Left forelimb (tissue), 1 donor: ENCODE data around the gene SUSD6.

Experiments
- DNase-seq: peaks from one replicate; pipeline ENCODE4 v3.0.0-alpha.2; 2018; ENCODE audit warnings: low spot score

Gene SUSD6

DNA sequence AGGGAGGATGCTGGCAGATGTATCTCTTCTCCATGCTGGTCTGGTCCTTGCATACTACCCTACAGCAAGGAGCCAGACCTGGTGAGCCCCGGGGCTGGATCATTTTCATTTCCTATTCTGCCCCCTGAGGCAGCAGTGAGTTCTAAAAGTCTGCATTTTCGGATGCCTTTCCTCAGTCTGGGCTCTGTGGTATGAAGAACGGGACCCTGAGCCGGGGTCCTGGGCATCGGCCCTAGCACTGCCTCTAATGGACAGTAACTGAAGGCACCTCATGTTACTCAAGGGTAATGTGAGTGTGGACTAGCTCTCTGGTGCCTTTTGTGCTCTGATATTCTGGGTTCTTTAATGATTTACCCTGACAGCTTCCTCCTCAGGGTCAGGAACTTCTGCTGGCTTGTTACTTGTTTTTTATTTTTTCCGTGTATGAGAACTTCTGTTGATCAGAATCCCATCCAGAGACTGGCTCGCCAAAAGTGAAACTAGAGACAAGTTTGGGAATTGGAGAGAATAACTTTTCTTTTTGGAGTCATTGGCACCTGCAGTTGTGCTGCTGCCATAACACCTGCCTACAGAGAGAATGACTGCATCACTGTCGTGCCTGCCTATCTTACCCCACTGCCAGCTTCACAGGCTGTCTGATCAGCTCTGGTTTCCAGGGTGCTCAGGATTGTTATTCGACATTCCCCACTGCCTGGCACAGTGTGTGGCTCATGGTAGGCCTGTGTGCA lies 62.3 kb downstream of the SUSD6 start:
- DNase-seq, result no peak

DNA sequence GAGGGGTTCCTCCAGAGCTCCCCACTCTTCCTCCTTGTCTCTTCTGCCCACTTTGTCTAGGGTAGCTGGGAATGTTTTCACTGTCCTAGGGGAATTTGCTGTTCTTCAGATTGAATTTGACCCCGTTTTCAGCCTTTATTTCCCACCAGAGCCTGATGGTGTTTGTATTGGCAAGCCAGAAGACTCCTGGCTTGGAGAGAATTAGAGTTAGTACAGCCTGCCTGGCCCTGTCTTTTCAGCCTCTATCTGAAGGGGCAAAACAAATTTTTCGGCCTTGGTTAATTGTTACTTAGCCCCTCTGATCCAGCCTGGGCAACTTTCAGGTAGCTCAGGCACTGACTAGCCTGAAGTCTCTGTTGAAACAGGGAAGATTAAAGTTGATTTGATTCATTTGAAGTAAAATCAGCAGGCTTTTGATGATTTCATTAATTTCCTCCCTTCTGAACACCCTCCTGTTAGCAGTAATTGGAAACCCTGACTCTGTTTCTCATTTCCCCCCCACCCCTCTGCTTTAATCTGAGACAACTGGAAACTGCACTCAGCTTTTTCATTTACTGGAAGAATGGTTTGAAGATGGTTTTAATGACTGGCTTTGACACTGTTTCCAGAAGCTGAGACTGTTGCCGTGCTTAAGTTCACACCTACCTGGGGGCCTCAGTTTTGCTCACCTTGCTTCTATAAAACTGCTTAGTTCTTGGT lies 63.3 kb downstream of the SUSD6 start:
- DNase-seq, result no peak

DNA sequence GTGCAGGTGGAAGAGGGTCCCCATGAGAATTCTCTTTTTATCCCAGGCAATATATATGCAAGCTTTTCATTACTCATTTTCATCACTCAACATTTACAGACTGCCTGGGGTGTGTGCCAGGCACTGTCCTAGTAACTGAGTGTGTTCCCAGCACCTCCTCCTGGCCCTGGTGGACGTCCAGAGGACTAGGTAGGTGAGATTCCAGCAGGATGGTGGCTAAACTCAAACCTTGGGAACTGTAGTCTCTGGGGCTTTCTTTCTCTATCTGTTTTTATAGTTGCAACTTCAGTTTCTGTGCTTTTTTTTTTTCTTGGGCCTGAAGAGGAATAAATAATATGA lies 63.8 kb downstream of the SUSD6 start:
- no peak for DNase-seq

DNA sequence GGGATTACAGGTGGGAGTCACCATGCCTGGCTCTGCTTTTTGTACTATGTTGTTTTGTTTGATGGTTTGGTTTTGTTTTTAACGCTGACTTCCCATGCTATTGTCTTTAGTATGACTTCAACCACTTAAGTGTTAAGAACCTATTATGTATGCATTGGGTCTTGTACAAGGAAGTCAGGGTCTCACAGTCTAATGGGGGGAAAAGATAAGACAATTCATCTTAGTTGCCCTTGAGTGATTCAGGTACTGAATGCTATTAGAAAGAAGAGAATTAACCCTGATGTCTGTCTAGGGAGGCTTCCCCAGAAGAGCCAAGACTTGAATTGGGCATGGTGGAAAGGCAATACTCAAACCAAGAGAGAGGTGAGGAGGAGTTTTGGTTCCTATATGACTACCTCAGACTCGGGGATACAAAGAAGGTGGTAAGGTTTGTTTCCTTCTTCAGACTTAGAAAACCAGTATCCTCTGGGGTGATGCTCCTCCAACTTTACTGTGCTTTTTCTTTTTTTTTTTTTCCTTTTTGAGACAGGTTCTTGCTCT lies 64.6 kb downstream of the SUSD6 start:
- no peak for DNase-seq

DNA sequence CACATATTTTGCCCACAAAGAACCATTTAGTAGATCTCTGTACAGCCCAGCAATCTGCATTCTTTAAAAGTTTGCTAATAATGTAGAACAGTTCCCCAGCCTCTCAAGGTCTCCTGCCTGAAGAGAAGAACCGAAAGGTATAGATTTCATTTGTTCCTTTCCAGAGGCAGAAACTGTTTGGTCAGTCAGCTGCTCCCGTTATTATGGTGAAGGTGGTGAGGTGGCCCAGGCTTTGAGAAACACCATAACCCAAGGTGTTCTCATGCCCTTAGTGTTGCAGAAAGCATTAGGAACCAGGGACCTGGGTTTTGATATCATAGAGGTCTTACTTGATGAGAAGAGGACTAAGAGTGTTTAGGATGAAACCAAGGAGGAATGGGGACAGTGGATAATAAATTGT lies 65.3 kb downstream of the SUSD6 start:
- no peak for DNase-seq

DNA sequence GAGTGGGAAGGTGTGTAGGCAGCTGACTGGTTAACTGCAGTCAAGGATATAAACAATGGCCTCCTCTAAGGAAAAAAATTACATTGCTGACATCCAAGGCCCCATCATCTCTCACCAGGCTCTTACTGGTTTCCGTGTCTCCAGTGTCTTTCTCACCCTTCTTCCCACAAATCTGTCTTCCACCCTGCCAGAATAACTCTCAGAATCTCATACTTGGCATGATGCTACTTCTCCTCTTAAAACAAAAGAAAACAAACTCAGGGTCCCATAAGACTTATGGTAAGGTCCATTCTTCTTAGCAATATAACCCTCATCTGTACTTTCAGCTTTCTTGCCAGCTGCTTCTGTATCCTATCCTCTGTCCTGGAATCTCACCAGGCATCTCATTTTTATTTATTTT lies 68.9 kb downstream of the SUSD6 start:
- no peak for DNase-seq

DNA sequence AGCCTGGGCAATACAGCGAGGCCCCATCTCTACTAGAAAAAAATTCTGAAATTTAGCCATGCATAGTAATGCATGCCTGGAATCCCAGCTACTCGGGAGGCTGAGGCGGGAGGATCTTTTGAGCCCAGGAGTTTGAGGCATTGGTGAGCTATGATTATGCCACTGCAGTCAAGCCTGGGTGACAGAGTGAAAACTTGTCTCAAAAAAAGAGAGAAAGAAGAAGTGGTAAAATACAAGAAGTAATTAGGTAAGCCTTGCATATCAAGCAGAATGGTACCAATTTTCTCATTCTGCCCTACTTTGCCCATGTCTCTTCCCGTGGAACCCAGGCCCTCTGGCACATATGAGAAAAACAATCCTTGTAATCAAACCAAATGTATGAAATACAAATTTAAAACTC lies 70.7 kb downstream of the SUSD6 start:
- DNase-seq, result no peak

DNA sequence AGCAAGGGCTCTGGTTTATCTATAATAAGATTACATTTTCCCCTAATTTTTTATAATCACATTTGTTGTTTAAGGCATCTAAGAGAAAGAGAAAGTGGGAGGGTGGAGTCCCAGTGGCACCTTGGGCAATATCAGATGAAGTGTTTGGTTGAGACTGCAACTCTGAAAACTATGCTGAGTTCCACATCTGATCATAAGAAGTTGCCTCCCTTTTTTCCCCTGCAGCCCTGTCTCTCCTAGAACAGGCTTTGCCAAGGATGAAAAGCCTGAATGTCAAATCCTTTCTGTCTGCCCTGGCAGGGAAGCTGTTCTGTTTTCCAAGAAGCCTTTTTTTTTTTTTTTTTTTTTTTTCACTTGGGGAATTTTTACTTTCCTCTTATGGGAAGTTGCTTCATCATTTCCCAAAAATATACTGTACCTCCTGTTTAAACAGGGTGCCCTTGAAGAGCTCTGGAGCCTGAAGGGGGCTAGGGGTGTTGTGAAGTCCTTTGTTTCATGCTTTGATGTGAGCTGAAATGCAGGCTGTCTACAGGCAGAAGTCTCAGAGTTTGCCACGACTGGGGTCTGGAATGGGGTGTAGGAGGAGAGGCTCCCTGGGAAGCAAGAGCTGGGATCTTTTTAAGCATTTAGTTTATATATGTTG lies 71.3 kb downstream of the SUSD6 start:
- DNase-seq, result no peak

DNA sequence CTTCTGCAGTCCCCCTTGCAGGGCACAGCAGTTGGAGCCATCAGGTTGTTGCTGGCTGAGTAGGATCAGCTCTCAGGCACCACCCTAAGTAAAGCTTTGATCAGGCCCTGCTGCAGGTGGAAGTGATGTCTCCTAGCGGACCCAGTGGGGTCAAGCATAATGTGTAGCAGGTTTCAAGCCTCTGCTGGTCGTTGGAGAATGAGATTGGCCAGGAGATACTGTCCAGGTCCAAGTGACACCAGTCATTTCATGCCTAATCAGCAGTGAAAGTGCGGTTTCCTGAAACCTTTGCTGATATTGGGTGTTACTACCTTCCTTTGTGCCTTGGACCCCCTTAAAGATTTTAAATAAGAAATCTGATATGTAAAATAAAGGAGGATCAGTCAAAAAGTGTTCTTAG lies 72.6 kb downstream of the SUSD6 start:
- no peak for DNase-seq

DNA sequence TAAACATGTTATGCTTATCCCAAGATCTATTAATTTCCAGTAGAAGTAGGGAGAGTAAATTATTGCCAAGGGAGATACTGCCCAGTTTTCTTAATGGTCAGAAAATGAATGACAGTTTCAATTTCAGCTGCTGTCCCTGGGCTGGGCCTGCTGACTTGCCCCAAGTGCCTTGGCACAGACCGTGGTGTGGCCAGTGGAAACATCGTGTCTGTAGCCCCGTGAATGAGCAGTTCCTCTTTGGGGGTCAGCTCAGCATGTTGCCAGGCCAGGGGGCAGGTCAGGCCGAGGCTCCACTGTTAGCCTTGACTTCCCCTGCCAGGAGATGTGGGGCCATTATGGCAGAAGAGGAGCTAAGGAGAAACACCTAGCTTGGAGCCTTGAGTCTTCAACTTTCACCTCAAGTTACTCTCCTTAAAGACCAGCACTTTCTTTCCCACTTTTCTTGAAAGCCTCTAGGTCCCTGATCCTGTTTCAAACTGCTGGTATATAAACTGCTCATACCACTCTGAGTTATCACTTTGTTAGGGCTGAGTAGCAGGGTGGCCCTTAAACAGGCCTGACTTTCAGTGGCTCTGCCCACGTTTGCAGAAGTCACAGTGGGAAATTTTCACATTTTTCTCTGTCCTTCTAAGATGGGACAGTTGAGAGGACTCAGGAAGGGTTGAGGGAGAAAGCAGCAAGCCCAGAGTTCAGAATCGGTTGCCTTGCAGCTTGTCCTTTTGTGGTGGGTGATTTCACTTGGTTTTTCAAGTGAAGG lies 73.2 kb downstream of the SUSD6 start:
- DNase-seq, result no peak

DNA sequence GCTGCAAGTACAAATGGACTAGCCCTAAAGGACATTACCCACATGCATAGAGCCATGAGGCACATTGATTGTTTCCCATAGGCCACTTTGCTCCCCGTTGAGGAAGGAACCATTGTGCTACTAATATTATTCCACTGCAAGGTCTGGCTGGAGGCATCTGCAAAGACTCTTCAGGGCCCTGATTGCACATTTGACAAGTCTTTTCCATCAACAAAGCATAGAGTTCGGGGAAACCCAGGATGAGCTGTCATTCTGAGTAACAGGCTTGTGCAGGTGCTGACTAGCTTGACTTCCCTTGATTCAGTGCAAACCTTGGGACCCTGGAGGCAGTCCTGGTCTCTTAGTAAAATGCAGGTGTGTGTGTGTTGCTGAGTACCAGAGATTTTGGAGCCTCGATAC lies 73.8 kb downstream of the SUSD6 start:
- DNase-seq, result no peak

DNA sequence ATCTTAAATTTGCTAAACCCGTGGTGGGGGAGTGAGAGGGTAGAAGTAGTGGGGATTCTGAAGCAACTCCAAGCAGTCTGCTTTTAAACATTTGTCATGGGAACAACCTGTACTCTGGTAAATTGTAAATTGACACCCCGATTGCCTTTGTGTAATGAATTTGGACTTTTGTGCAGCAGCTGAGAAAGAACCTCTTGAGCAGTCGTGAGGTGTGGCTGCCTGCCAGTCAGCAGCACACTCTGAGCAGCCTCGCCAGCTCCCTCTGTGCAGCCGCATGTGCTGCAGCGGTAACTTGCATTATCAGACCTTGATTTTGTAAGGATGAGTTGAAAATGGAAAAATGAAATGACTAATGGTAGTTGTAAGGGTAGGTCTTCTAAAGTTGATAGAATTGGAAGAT lies 74.3 kb downstream of the SUSD6 start:
- DNase-seq, result no peak

DNA sequence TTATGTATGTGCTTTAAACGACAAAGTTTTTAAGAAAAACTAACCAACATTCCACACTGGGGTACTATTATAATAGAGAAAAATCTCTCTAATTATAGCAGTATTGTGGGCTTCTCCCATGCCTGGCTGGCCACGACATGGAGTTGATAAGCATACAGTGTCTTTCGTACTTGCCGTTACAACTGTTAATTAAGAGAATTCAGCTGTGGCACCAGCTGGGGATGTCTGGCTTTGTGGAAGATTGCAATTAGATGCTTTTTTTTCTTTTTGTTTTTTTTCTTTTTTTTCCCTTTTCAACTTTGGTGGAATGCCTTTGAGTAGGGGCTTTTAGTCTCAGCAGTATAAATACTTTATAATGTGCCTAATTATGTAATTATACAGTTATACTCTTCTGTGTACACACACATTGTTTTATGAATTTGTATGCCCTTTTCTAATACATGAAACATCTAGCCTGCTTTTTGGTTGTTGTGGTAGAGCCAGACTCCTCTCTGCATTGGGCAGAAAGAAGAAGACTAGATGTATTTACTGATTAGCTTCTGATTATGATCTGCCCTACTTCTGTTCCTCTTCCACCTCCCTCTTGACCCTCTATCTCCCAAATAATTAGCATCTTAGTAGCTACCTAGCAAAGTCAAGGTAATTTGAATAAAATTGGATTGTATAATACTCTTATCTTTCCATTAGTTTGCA lies 76.4 kb downstream of the SUSD6 start:
- DNase-seq, result no peak

DNA sequence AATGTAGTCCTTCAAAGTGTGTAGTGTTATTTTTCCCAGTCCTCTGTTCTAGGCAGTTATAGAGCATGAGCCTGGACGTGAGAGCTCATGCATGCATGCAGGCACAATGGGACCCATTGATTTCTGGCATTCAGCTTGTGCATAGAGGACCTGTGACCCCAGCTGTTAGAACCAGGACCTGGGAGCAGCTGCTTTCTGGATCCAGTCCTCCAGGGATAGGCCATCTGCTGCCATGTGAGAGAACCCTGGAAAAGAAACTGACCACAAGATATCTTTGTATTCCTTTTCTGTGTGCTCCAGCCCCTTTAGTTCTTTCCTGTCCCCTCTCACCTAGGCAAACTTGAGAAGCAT lies 76.9 kb downstream of the SUSD6 start:
- no peak for DNase-seq

DNA sequence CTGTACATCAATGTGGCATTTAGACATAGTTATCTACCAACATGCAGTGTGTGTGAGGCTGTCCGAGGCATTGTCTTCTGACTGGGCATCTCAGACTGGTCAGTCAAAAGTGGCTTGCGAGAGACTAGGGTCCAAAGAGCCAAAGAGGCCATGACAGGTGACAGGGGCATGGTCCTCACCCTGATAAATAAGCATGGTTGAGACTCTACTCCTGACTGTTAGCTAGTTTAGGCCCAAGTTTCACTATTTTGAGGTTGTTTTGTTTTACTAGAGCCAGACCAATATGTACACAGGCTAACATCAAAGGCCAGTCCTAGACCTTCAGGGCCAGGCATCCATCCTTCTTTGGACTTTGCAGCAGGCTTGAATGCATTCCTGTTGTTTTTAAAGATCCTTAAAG lies 78.6 kb downstream of the SUSD6 start:
- DNase-seq, result no peak

DNA sequence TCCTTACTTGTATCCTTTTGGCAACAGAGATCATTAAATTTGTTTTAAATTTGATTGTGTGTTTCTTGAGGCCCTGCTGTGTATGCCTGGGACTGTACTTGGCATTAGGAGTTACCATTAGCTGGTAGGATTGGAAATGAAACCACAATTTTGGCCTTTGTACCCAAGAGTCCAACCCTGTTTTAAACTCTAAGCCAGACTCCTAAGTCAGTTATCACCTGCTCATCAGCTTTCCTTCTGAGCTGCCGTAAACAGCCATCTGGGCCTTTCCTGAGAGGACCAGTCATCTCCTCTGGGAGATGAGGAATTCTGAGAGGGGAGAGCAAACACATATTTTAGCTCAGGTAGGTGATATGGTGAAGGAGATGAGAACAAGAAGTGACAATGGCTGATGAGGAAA lies 81.2 kb downstream of the SUSD6 start:
- no peak for DNase-seq

DNA sequence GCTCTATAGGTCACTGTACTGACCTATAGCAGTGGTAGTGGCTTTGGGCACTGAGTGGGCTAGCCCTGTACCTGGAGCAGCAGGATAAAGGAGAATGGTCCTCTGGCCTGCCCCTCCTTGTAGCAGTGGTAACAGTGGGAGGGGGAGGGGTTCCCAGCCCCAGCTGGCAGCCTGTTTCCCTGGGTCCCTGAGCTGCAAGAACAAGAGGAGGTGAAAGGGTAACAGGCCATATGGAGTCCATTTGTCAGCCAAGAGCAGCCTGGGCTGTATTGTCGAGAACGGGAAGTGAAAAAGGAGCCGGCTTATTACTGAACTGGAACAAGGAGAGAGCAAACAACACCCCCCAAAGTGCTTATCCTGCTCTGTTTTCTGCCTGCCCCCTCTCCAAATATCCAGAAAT lies 81.7 kb downstream of the SUSD6 start:
- no peak for DNase-seq

DNA sequence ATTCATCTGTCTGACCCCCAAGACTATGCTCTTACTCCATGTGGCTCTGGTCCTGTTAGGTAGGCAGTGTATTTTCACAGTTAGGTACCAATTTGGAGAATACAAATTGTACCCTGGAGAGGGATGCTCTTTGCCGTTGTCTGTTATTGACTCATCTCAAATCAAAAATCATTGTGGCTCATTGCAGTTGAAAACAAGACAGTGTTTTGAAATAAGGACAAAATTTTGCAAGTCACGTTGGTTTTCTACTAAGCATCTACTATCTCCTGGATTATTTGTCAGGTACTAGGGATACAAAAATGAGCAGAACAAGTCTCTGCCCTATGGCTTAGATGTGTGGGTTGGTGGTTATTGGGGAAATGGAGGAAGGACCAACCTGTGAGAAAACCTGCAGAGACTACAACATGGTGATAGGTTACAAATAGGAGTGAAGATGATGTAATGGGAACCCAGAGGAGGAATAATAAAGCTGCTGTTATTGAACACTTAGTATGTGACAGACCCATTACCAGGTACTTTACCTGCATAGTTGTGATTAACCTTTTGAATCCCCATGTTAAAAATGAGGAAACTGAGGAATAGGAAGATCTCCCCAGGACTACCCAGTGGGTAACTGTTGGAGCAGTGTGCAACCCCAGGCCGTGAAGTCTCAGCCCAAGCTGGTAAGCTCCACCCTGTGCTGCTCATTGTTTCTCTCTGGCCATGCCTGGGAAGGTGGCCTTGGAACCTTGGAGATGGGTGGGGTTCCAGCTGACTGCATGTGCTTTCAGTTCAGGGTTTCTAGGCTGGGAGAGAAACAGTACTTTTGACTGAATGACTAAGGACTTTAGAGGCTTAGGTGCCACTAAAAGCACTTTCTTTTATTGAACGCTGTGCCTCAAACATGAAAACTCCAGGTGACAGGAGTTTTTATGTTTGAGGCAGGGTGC lies 82.7 kb downstream of the SUSD6 start:
- DNase-seq, result no peak

DNA sequence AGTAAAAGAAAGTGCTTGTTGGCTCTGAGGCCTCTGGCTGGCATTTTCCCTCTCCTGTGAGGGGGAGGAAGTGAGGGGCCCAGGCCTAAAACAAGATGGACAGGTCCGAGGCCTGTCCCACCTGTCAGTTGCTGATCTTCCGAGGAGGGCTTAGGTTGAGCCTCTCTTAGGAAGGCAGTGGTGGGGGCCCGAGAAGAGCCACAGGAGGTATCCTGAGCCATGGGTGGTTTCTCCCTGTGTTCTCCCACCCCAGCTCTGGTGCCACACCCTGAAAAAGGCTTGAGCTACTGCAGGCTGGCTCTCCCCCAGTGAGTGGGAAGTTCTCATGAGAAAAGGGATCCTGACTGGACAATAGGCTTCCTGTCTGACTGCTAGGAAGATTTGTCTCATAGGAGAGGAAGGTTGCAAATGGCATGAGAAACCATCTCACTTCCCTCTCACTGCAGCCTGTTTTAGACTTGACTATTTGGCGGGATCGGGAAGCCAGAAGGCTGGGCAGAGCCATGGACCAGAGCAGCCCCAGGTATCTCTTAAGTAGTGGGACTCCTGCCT lies 83.4 kb downstream of the SUSD6 start:
- no peak for DNase-seq

DNA sequence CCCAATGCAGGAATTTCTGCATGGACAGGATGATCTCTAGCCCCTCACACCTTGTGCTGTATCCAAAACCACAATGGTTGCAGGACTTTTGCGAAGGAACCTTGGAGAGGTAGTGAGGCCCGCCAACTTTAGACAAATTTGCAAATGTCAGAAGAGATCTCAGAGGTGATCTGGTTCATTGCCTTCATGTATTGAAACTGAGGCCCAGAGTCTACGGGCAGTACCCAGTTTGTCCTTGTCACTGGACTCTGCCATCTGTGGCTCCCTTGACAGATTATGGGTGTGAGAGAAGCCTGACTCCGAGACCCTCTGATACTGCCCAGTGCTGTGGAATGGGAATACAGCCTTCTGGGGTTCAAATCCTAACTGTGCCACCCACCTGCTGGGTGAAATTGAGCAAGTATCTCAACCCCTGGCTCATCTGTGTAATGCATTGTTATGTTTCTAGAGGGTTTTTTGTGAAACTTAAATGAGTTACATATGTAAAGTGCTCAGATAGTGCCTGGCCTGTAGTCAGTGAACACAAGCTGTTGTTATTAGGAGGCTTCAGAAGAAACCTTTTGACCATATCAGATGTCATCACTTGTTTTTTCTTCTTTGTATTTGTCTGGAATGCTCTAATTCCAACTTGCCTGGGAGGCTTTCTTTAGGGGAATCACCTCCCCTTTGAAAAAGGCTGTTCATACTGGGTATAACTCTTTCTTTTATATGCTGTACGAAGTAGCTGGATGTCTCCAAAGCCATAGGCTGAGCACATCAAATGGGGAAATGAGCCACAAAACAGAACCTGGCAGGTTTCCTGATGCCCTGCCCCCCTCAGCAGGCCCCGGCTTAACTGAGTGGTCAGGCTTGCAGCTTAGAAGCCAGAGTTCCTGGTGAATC lies 84.2 kb downstream of the SUSD6 start:
- DNase-seq, result no peak
